ENCODE measurements around the gene ESYT3. TPM values are rescaled to one million over a fixed set of nuclear protein-coding genes. Genes with fewer than 3 reads are reported as not detected.

The ESYT3 gene
- total RNA-seq, 6 experiments from 2014 or later, result 0.05 to 0.92 (median 0.29) TPM; not detected in 1

DNA sequence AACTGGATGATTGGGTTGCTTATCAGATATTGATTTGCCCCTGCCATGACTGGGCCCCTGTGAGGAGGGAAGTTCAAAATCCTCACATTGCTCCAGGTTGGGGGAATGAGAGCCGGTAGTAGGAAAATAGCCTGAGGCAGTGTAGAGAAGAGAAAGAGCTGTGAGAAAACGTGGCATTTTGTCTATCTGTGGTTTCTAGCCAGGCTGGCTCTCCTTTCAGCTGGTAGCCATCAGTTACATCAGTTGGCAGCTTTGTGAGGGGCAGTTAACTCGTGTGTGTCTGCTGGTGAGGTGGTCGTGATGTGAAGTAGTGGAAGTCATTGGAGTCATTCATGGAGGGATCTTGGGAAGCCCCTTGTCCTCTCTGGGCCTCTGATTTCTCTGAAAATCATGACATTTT lies 5.2 kb downstream of the ESYT3 start:
- WGBS (ENCODE audit: insufficient coverage, low coverage, low lambda C conversion rate, missing lambda C conversion rate), result 41% methylated on average over 4 of the region's 4 CpGs
- intact Hi-C loops (cut with DNase I), result no loop called here
- H3K36me3 ChIP-seq, result no peaks in the 10 kb centered on the region
- ATAC-seq (no peak), DNase-seq (no peak)
- no peak overlapping the region for H3K4me3 ChIP-seq
- H3K27ac ChIP-seq, result no peak overlapping the region
- H3K27me3 ChIP-seq, result peaks cover 0 to 16% of the 10 kb centered on the region in 2 donors
- H3K4me1 ChIP-seq, result peaks cover 0 to 7% (median 0%) of the 10 kb centered on the region in 4 donors
- TF ChIP-seq POLR2A (IDR thresholded peaks at IDR 0.05), result no peak
- TF ChIP-seq, protein P1, sequence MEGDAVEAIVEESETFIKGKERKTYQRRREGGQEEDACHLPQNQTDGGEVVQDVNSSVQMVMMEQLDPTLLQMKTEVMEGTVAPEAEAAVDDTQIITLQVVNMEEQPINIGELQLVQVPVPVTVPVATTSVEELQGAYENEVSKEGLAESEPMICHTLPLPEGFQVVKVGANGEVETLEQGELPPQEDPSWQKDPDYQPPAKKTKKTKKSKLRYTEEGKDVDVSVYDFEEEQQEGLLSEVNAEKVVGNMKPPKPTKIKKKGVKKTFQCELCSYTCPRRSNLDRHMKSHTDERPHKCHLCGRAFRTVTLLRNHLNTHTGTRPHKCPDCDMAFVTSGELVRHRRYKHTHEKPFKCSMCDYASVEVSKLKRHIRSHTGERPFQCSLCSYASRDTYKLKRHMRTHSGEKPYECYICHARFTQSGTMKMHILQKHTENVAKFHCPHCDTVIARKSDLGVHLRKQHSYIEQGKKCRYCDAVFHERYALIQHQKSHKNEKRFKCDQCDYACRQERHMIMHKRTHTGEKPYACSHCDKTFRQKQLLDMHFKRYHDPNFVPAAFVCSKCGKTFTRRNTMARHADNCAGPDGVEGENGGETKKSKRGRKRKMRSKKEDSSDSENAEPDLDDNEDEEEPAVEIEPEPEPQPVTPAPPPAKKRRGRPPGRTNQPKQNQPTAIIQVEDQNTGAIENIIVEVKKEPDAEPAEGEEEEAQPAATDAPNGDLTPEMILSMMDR (IDR thresholded peaks at IDR 0.05), result no peak
- H3K9me3 ChIP-seq, result no peaks in the 10 kb centered on the region

DNA sequence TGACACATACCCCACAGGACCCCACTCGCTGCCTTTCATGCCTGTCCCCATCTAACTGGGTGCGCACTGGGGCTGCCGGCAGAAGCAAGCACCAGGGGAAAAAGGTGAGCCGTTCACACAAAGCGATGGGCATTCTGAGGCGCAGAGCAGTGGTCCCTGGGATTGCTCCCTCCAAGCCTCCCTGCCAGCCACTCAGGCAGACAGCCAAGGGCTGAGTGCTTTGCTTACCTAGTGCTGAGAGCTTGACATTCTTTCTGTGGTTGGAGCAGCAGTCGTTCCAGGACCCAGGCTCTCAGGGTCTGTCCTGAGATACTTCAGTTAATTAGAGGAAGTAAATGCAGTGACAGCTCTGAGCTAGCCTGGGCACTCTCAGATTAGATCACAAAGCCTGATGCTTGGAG lies 5.7 kb downstream of the ESYT3 start:
- WGBS (ENCODE audit: insufficient coverage, low coverage, low lambda C conversion rate, missing lambda C conversion rate), result no CpG with 5 or more reads among the region's 7 CpGs
- DNase-seq (no peak), ATAC-seq (no peak)
- H3K9me3 ChIP-seq, result no peaks in the 10 kb centered on the region
- intact Hi-C loops (cut with DNase I), result no loop called here
- peaks cover 0 to 3% (median 0%) of the 10 kb centered on the region in 4 donors for H3K4me1 ChIP-seq
- peaks cover 0 to 11% of the 10 kb centered on the region in 2 donors for H3K27me3 ChIP-seq
- H3K27ac ChIP-seq, result no peak overlapping the region
- TF ChIP-seq, protein P1 (IDR thresholded peaks at IDR 0.05), result no peak
- TF ChIP-seq POLR2A (IDR thresholded peaks at IDR 0.05), result no peak
- no peaks in the 10 kb centered on the region for H3K36me3 ChIP-seq
- H3K4me3 ChIP-seq, result no peak overlapping the region

DNA sequence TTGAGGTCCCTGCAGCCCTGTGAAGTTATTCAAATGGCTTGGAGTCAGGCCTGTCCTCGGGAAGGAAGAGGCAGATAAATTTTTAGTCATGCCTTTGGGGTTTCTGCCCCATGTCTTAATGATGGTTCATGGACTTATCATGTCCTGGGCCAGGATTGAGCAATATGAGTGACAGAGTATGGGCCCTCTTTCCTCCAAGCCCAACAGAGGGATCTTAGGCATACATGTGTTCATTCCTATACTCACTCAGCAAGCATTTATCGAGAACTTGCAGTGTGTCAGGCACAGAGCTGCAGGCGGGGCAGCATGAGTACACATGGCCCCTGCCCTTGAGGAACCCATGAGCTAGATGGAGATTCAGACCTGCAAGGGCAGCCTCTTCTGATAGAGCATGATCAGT lies 6.2 kb downstream of the ESYT3 start:
- Histone ChIP-seq H3K4me3 (no peak overlapping the region), H3K27ac (no peak overlapping the region), H3K27me3 (peaks cover 0 to 6% of the 10 kb centered on the region in 2 donors), H3K4me1 (no peaks in the 10 kb centered on the region), H3K9me3 (no peaks in the 10 kb centered on the region), H3K36me3 (no peaks in the 10 kb centered on the region)
- WGBS (ENCODE audit: insufficient coverage, low coverage, low lambda C conversion rate, missing lambda C conversion rate), result no CpG with 5 or more reads among the region's 3 CpGs
- no peak for ATAC-seq
- DNase-seq, result no peak
- intact Hi-C loops (cut with DNase I), result no loop called here
- TF ChIP-seq, protein P1 (IDR thresholded peaks at IDR 0.05), result no peak
- no peak for TF ChIP-seq POLR2A (IDR thresholded peaks at IDR 0.05)

DNA sequence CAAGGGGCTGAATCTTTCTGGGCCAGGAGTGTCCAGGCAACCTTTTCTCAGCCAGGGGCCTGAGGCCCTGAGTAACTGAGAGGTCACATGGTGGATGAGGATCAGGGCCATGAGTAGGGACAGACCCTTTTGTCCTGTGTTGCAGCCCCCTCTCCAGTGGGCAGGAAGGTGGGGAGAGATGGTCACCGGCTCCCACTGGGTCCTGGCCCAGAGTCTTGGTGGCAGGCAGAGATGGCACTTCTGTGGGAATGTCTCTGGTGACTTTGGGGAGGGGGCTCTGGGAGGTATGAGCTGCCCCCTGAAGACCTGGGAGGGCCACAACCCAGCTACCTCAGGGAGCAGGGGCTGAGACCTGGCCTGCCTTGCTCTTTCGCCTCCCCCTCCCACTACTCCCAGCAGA lies 6.8 kb downstream of the ESYT3 start:
- Histone ChIP-seq H3K9me3 (no peaks in the 10 kb centered on the region), H3K4me3 (no peak overlapping the region), H3K4me1 (no peaks in the 10 kb centered on the region), H3K27me3 (no peaks in the 10 kb centered on the region), H3K36me3 (no peaks in the 10 kb centered on the region), H3K27ac (no peak overlapping the region)
- ATAC-seq (no peak), DNase-seq (no peak)
- no CpG with 5 or more reads among the region's 2 CpGs for WGBS (ENCODE audit: insufficient coverage, low coverage, low lambda C conversion rate, missing lambda C conversion rate)
- TF ChIP-seq POLR2A (IDR thresholded peaks at IDR 0.05), result no peak
- TF ChIP-seq, protein P1 (IDR thresholded peaks at IDR 0.05), result no peak
- intact Hi-C loops (cut with DNase I), result no loop called here

DNA sequence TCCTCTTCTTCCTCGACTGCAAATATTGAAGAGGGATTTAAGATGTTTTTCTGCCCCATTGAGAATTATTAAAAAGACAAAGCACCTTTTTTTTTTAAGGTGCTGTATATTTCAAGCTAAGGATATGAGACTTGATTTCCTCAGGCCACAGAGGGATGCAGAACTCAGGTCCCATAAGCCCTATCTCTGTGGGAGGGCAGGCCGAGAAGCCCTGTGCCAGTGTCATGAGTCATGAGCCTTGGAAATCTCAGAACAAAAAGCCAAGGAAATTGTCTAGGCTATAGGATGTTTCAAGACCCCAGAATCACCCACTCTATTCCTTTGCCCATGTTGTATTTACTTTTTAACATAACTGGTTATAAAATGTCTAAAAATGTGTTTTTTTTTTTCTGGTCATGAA lies 7.3 kb downstream of the ESYT3 start:
- TF ChIP-seq POLR2A (IDR thresholded peaks at IDR 0.05), result no peak
- TF ChIP-seq, protein P1 (IDR thresholded peaks at IDR 0.05), result no peak
- Histone ChIP-seq H3K4me1 (no peaks in the 10 kb centered on the region), H3K27ac (no peak overlapping the region), H3K27me3 (no peaks in the 10 kb centered on the region), H3K9me3 (no peaks in the 10 kb centered on the region), H3K4me3 (no peak overlapping the region), H3K36me3 (no peaks in the 10 kb centered on the region)
- intact Hi-C loops (cut with DNase I), result no loop called here
- WGBS (ENCODE audit: insufficient coverage, low coverage, low lambda C conversion rate, missing lambda C conversion rate), result 27% methylated on average over 2 of the region's 2 CpGs
- no peak for ATAC-seq
- DNase-seq, result no peak

Data from right lobe of liver (tissue), 6 donors.